Nephron (organoid): ENCODE data around the gene TUSC2.

ENCODE experiments used
- H3K27ac Mint-ChIP-seq, 3 experiments: 2 replicates each; pipeline ENCODE4 v1.8.0; 2020; ENCODE audit warnings: mixed read lengths in 3 of 3, mild to moderate bottlenecking in 2 of 3, moderate library complexity in 1 of 3
- H3K27me3 Mint-ChIP-seq: 2 replicates; pipeline ENCODE4 v1.8.0; 2021; ENCODE audit warnings: low read depth, mild to moderate bottlenecking, moderate library complexity, mixed read lengths
- H3K36me3 Mint-ChIP-seq: 2 replicates; pipeline ENCODE4 v1.8.0; 2020; ENCODE audit warnings: low read depth, mixed read lengths
- H3K4me1 Mint-ChIP-seq: 2 replicates; pipeline ENCODE4 v1.8.0; 2020; ENCODE audit warnings: mixed read lengths
- H3K4me3 Mint-ChIP-seq, 3 experiments: 2 replicates each; pipeline ENCODE4 v1.8.0; 2020; ENCODE audit warnings: mild to moderate bottlenecking in 3 of 3, mixed read lengths in 3 of 3, moderate library complexity in 2 of 3
- H3K9me3 Mint-ChIP-seq: 2 replicates; pipeline ENCODE4 v1.8.0; 2020; ENCODE audit warnings: mixed read lengths
- TF ChIP-seq, protein P1 (sequence below), 3 experiments: fragments of 200-600 bp; sonication (generic); IDR thresholded peaks; one replicate each; pipeline ENCODE4 v1.5.0; 2021; ENCODE audit warnings: antibody characterized with exemption in 3 of 3; ENCODE audit not compliant: unreplicated experiment in 3 of 3

The TUSC2 gene

DNA sequence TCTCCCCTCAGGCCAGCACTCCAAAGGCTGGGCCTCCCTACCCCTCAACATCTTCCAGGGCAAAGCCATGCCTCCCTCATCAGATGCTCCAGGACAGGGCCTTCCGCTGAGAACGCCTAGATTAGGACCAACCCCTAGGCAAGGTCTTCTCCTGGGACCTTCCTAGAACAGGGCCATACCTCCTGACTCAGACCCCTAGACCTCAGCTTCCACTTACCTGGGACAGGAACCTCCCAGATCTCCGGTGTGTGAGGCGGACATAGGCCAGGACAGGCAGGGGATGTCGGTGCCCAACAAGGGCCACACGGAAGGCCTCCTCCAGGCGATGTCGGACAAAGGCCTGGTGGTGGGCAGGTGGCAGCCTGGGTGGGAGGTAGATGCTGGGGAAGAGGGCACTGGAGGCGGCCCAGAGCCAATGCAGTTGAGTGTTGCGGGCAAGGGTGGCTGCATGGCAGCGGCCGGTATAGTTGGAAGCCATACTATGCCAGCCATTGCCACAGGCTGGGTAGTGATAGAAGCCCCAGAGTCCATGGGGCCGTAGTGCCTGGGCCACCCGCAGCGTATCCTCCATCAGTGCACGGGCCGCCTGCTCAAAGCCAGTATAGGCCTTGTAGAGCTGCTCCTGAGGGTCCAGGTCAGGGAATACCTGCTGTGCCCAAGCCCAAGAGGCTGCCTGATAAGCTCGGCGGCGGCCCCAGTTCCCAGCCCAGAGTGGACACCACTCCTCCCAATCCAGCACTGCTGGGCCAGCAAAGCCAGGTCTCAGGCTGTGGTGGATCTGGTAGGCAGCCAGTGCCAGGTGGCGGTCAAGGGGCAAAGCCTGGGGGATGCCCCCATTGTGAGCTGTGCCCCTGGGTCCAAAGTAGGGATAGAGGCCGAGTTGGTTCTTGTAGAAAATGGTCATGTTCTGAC, 33.3 kb downstream of the TUSC2 start:
- Mint-ChIP-seq H3K27ac (no peak overlapping the region), H3K36me3 (no peaks in the 10 kb centered on the region), H3K4me3 (peak overlapping the region in 1 of 3 experiments; percentile 47), H3K27me3 (peaks cover 3% of the 10 kb centered on the region), H3K4me1 (peaks cover 22% of the 10 kb centered on the region), H3K9me3 (no peaks in the 10 kb centered on the region)
- TF ChIP-seq, protein P1, sequence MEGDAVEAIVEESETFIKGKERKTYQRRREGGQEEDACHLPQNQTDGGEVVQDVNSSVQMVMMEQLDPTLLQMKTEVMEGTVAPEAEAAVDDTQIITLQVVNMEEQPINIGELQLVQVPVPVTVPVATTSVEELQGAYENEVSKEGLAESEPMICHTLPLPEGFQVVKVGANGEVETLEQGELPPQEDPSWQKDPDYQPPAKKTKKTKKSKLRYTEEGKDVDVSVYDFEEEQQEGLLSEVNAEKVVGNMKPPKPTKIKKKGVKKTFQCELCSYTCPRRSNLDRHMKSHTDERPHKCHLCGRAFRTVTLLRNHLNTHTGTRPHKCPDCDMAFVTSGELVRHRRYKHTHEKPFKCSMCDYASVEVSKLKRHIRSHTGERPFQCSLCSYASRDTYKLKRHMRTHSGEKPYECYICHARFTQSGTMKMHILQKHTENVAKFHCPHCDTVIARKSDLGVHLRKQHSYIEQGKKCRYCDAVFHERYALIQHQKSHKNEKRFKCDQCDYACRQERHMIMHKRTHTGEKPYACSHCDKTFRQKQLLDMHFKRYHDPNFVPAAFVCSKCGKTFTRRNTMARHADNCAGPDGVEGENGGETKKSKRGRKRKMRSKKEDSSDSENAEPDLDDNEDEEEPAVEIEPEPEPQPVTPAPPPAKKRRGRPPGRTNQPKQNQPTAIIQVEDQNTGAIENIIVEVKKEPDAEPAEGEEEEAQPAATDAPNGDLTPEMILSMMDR (IDR thresholded peaks at IDR 0.05; ENCODE audit: unreplicated experiment in 3 of 3): no peak

DNA sequence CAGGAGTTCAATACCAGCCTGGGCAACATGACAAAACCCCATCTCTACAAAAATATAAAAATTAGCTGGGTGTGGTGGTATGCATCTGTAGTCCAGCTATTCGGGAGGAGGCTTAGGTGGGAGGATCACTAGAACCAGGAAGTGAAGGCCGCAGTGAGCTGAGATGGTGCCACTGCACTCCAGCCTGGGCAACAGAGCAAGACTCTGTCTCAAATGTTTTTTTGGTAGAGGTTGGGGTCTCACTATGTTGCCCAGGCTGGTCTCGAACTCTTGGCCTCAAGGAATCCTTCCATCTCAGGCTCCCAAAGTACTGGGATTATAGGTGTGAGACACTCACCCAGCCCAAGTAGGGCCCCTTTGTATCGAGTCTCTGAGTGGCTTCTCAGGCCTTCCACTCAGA, 33.9 kb downstream of the TUSC2 start:
- no peaks in the 10 kb centered on the region for H3K9me3 Mint-ChIP-seq
- no peaks in the 10 kb centered on the region for H3K36me3 Mint-ChIP-seq
- H3K27ac Mint-ChIP-seq: no peak overlapping the region
- TF ChIP-seq, protein P1 (IDR thresholded peaks at IDR 0.05; ENCODE audit: unreplicated experiment in 3 of 3): no peak
- H3K27me3 Mint-ChIP-seq: peaks cover 3% of the 10 kb centered on the region
- H3K4me1 Mint-ChIP-seq: peaks cover 17% of the 10 kb centered on the region
- peak overlapping the region in 1 of 3 experiments; percentile 47 for H3K4me3 Mint-ChIP-seq

DNA sequence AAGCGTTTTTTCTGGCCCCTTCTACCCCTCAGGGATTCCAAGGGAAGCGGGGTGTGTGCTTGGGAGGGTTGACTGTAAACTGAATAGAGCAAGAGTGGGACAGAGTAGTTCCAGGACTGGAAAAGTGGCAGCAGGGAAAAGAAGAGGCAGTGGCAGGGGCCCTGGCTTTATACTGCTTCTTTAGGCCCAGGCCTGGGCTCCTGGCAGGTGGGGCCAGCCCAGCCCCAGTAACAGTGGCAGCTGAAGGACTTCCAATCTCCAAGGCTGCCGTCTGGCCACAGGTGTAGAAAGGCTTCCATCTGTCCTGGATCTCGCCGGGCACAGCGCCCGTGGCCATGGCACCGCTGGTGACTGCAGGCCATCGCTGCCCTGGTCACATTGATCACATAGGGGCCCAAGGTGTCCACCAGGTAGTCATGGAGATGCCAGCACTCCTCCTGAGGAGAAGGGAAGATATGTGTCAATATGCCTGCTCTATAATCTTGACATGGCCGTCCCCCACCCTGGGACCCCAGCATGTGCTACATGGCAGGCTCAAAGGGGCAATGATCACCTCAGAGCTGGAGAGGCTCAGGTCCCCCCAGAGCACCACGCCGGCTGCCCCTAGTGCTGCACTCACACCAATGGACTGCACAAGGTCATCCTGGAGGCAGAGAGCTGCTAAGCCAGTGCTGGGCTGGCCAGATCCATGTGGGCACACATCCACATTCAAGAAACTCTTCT, 34.8 kb downstream of the TUSC2 start:
- peak overlapping the region; percentile 83 to 90 (median 88) for H3K4me3 Mint-ChIP-seq
- H3K9me3 Mint-ChIP-seq: no peaks in the 10 kb centered on the region
- no peaks in the 10 kb centered on the region for H3K36me3 Mint-ChIP-seq
- H3K27ac Mint-ChIP-seq: peak overlapping the region; percentile 89 to 97 (median 94)
- H3K4me1 Mint-ChIP-seq: peaks cover 14% of the 10 kb centered on the region
- H3K27me3 Mint-ChIP-seq: peaks cover 3% of the 10 kb centered on the region
- TF ChIP-seq, protein P1 (IDR thresholded peaks at IDR 0.05; ENCODE audit: unreplicated experiment in 3 of 3): no peak

DNA sequence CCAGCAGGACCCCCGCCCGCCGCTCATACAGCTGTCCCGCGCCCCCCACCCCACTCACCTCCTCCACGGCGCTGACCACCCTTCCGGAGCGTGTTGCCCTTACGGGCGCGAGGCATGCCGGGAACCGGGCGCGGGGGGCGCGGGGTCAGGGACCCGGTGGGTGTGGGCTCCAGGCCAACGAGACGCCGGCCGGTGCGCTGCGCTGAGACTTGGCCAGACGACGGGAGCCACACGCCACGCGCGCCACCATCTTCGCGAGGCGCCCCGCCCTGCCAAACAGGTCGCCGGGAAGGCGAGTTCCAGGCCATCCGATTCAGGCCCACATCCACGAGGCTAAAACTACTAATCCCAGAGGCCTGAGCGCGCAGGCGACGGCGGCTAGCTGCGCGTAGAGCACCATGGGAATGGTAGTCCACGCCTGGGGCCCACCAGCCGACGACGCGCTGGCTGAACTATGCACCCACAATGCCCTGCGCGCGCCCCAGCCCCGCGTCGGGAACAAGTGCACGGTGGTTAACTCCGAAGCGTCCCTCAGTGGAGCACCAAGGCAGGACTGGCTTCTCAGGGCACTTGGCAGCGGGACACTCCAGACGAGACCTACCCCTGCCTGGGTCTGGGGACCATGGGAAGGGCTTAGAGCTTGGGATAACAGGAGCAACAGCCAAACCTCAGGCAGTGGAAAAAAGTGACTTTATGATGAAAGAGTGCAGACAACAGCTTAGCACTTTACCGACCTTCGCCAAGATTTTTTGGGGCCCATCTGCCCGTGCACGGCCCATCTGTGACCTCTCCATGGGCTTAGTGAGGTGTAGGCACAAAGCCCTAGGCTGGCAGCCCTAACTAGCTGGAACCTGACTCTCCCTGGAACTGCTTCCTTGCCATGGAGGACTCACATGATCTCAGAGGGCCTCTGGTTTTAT, 35.6 kb downstream of the TUSC2 start, which contains the start of gene IFRD2:
TSS of gene IFRD2 (minus strand) at position 271 of the 920 bp plus-strand sequence. CDS start at position 116, 155 bp downstream.
- H3K9me3 Mint-ChIP-seq: no peaks in the 10 kb centered on the region
- peak within 1 kb of the TSS; percentile 89 to 97 (median 94) for H3K27ac Mint-ChIP-seq
- peak within 1 kb of the TSS; percentile 83 to 90 (median 89) for H3K4me3 Mint-ChIP-seq
- H3K4me1 Mint-ChIP-seq: peaks cover 14% of the 10 kb centered on the region
- H3K36me3 Mint-ChIP-seq: no peaks in the 10 kb centered on the region
- TF ChIP-seq, protein P1 (IDR thresholded peaks at IDR 0.05; ENCODE audit: unreplicated experiment in 3 of 3): no peak
- H3K27me3 Mint-ChIP-seq: peaks cover 3% of the 10 kb centered on the region

DNA sequence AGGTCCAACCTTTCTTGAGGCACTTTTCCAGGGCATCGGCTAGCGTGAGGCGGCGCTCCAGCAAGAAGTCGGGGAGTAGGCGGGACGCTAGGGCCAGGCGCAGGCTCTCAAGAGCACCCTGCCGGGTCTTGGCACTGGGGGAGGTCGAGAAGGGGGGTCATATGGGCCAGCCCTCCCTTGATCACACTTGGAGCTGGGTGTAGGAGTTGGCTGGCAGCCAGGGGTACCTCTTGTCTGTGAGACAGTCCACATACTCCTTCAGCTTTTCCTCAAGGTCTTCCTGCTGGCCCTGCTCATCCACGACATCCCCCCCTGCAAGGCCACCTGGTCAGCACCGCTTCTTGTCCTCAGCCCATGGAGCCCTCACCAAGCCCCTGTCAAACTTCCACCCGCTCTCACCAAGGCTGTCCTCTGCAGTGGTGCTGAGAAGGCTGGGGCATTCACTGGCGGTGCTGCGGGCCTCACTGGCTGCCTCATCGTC, 37.8 kb downstream of the TUSC2 start:
- Mint-ChIP-seq H3K4me3 (peak overlapping the region; percentile 64 to 83 (median 78)), H3K9me3 (no peaks in the 10 kb centered on the region), H3K4me1 (peaks cover 14% of the 10 kb centered on the region), H3K36me3 (no peaks in the 10 kb centered on the region), H3K27ac (no peak overlapping the region), H3K27me3 (peaks cover 3% of the 10 kb centered on the region)
- TF ChIP-seq, protein P1 (IDR thresholded peaks at IDR 0.05; ENCODE audit: unreplicated experiment in 3 of 3): no peak
